Psoas muscle (tissue), 8 donors: ENCODE results near the gene CASK. TPM values are rescaled to one million over a fixed set of nuclear protein-coding genes. Genes with fewer than 3 reads are reported as not detected.

Experiments
- ATAC-seq, 4 donors: fragments of 200-7000 bp; cut with Tn5 transposase; one replicate each; pipeline ENCODE4 v1.9.1; 2020; ENCODE audit warnings: moderate library complexity in 3 of 4, mild to moderate bottlenecking in 2 of 4
- DNase-seq, 2 donors: peaks; one replicate each; pipeline ENCODE4 v3.0.0-alpha.2; 2020
- H3K27ac ChIP-seq: fragments of 200-600 bp; one replicate; pipeline ENCODE4 v1.8.0; 2022
- H3K27me3 ChIP-seq, 3 donors: fragments of 200-600 bp in 1 of 3; one replicate each; pipeline versions ENCODE4 v1.6.1 to v1.8.0; 2013 to 2022; ENCODE audit warnings: low read length in 2 of 3, mild to moderate bottlenecking in 2 of 3, moderate library complexity in 1 of 3; ENCODE audit not compliant: insufficient read depth in 3 of 3
- H3K36me3 ChIP-seq, 2 donors: fragments of 200-600 bp in 1 of 2; one replicate each; pipeline versions ENCODE4 v1.6.1 to v1.8.0; 2013 to 2022; ENCODE audit warnings: low read depth in 1 of 2, mild to moderate bottlenecking in 1 of 2, moderate library complexity in 1 of 2; ENCODE audit not compliant: insufficient read depth in 1 of 2
- H3K4me1 ChIP-seq: fragments of 200-600 bp; one replicate; pipeline ENCODE4 v1.8.0; 2022
- H3K4me3 ChIP-seq: fragments of 200-600 bp; one replicate; pipeline ENCODE4 v1.8.0; 2022; ENCODE audit warnings: mild to moderate bottlenecking
- H3K9me3 ChIP-seq: fragments of 200-600 bp; one replicate; pipeline ENCODE4 v1.8.0; 2022
- CTCF ChIP-seq: fragments of 200-600 bp; IDR thresholded peaks from one replicate; pipeline ENCODE4 v1.8.0; 2022; ENCODE audit warnings: antibody characterized with exemption
- WGBS, 3 donors: extraction: QIAGEN DNeasy Blood & Tissue Kit; methylation state at CpG; one replicate each; pipeline versions ENCODE4 v1.1.6 to v1.1.7; 2013; 5-methylcytosine and 5-hydroxymethylcytosine counted together
- intact Hi-C, 2 donors: fragments of 100-400 bp; cut with DNase I; formaldehyde crosslinking; loops; one replicate each; pipeline versions ENCODE4 v1.11.0 to v1.14.2; 2022
- polyA plus RNA-seq, 3 donors: library from polyadenylated mRNA; stranded (reverse); fragments of 200-250 nt; gene quantifications; one replicate each; pipeline ENCODE4 v1.2.3, GENCODE V29; 2013
- total RNA-seq, 4 donors: library from RNA; stranded (reverse); fragmentation: NEBNext Ultra II Directional in 2 of 4; extraction: Animal tissue kit (Norgen Biotek cat#: 25700) in 2 of 4; gene quantifications; one replicate each; pipeline versions ENCODE4 v1.2.1 to v1.2.4, GENCODE V29; 2021 to 2023
- donor health status: healthy with polysubstance abuse.
- donor health status: DM: no; HTN: no; CAD: no; lungs with moderate emphysema.
- donor health status: Bipolar disorder and iron deficiency.
- donor health status: healthy.
- donor health status: DM: yes; HTN: yes; CAD: no.
- donor health status: DM: no; HTN: no; CAD: no.
- donor health status: DM: no; HTN: no; CAD: no.
- donor health status: DM: yes; HTN: yes; CAD: no.

Gene CASK
- total and polyA plus RNA-seq, 7 donors = 2.8 to 19.4 (median 9.7) TPM

- DNase-seq (no peak), ATAC-seq (no peak)
- H3K4me1 ChIP-seq = no peaks in the 10 kb centered on the region
- H3K9me3 ChIP-seq = peaks cover 4% of the 10 kb centered on the region
- peaks cover 0 to 4% (median 0%) of the 10 kb centered on the region in 3 donors for H3K27me3 ChIP-seq
- intact Hi-C loops = no loop called here
- WGBS, 3 donors = 81 to 91% (median 87%) methylated on average over 2 of the region's 2 CpGs
- no peak overlapping the region for H3K4me3 ChIP-seq
- H3K27ac ChIP-seq = no peak overlapping the region
- H3K36me3 ChIP-seq = no peaks in the 10 kb centered on the region
- no peak for TF ChIP-seq CTCF
Measured at GRCh38 chrX:41604177-41604576, 319.2 kb downstream of the CASK start.

GRCh38 chrX:41603596-41603995 lies 319.8 kb downstream of the CASK start:
- intact Hi-C loops = no loop called here
- H3K4me3 ChIP-seq = no peak overlapping the region
- WGBS, 3 donors = 52 to 78% (median 76%) methylated on average over 1 of the region's 1 CpG
- H3K36me3 ChIP-seq = no peaks in the 10 kb centered on the region
- TF ChIP-seq CTCF = no peak
- DNase-seq (no peak), ATAC-seq (no peak)
- no peak overlapping the region for H3K27ac ChIP-seq
- peaks cover 0 to 4% (median 0%) of the 10 kb centered on the region in 3 donors for H3K27me3 ChIP-seq
- H3K9me3 ChIP-seq = peaks cover 4% of the 10 kb centered on the region
- no peaks in the 10 kb centered on the region for H3K4me1 ChIP-seq

GRCh38 chrX:41602816-41603345 lies 320.5 kb downstream of the CASK start:
- intact Hi-C loops = no loop called here
- WGBS, 3 donors = 88 to 100% (median 98%) methylated on average over 2 of the region's 2 CpGs
- no peaks in the 10 kb centered on the region for H3K36me3 ChIP-seq
- no peak for TF ChIP-seq CTCF
- H3K4me1 ChIP-seq = no peaks in the 10 kb centered on the region
- H3K9me3 ChIP-seq = peaks cover 4% of the 10 kb centered on the region
- ATAC-seq (no peak), DNase-seq (no peak)
- no peak overlapping the region for H3K27ac ChIP-seq
- H3K4me3 ChIP-seq = no peak overlapping the region
- H3K27me3 ChIP-seq = peaks cover 0 to 4% (median 0%) of the 10 kb centered on the region in 3 donors

- Histone ChIP-seq H3K27me3 (peaks cover 0 to 4% (median 0%) of the 10 kb centered on the region in 3 donors), H3K4me1 (no peaks in the 10 kb centered on the region), H3K27ac (no peak overlapping the region), H3K4me3 (no peak overlapping the region), H3K36me3 (no peaks in the 10 kb centered on the region), H3K9me3 (peaks cover 4% of the 10 kb centered on the region)
- no peak for ATAC-seq
- intact Hi-C loops = no loop called here
- 43 to 64% (median 52%) methylated on average over 2 of the region's 2 CpGs for WGBS, 3 donors
- no peak for TF ChIP-seq CTCF
- DNase-seq = no peak
Measured at GRCh38 chrX:41600291-41600690, 323.1 kb downstream of the CASK start.

GRCh38 chrX:41599507-41599906 lies 323.8 kb downstream of the CASK start:
- Histone ChIP-seq H3K36me3 (no peaks in the 10 kb centered on the region), H3K4me3 (no peak overlapping the region), H3K4me1 (no peaks in the 10 kb centered on the region), H3K27ac (no peak overlapping the region), H3K27me3 (peaks cover 0 to 4% (median 0%) of the 10 kb centered on the region in 3 donors), H3K9me3 (peaks cover 4% of the 10 kb centered on the region)
- ATAC-seq = no peak
- WGBS, 3 donors = 28 to 64% (median 38%) methylated on average over 1 of the region's 1 CpG
- intact Hi-C loops = no loop called here
- no peak for TF ChIP-seq CTCF
- no peak for DNase-seq
